Panc1 (cell line): Measurements from ENCODE around the gene GSTO2.
A peak's percentile ranks its signal among the peaks of the same experiment; 100 is the strongest.

ENCODE experiments used
- POLR2AphosphoS5 ChIP-seq: IDR thresholded peaks from 2 replicates; pipeline ENCODE4 v1.6.1; 2012; ENCODE audit warnings: mild to moderate bottlenecking, low read depth, low read length, moderate library complexity
- SIN3A ChIP-seq: IDR thresholded peaks from 2 replicates; pipeline ENCODE4 v1.6.1; 2012; ENCODE audit warnings: low read depth, mild to moderate bottlenecking, low read length, moderate library complexity, borderline replicate concordance; ENCODE audit not compliant: insufficient read depth
- TCF7L2 ChIP-seq: IDR thresholded peaks from 2 replicates; pipeline ENCODE4 v1.6.1; 2011; ENCODE audit warnings: mild to moderate bottlenecking, low read depth, low read length, inconsistent platforms
- TF ChIP-seq, protein P1 (sequence below): fragments of 450-650 bp; IDR thresholded peaks from 2 replicates; pipeline ENCODE4 v1.5.1; 2017; ENCODE audit warnings: mild to moderate bottlenecking
- TF ChIP-seq, protein P2 (sequence below), 2 experiments: IDR thresholded peaks; 2 replicates each; pipeline ENCODE4 v1.6.1; 2011 to 2012; ENCODE audit warnings: low read depth in 2 of 2, control low read depth in 1 of 2, low read length in 1 of 2, mild to moderate bottlenecking in 1 of 2, moderate library complexity in 1 of 2; ENCODE audit not compliant: insufficient read depth in 1 of 2

DNA sequence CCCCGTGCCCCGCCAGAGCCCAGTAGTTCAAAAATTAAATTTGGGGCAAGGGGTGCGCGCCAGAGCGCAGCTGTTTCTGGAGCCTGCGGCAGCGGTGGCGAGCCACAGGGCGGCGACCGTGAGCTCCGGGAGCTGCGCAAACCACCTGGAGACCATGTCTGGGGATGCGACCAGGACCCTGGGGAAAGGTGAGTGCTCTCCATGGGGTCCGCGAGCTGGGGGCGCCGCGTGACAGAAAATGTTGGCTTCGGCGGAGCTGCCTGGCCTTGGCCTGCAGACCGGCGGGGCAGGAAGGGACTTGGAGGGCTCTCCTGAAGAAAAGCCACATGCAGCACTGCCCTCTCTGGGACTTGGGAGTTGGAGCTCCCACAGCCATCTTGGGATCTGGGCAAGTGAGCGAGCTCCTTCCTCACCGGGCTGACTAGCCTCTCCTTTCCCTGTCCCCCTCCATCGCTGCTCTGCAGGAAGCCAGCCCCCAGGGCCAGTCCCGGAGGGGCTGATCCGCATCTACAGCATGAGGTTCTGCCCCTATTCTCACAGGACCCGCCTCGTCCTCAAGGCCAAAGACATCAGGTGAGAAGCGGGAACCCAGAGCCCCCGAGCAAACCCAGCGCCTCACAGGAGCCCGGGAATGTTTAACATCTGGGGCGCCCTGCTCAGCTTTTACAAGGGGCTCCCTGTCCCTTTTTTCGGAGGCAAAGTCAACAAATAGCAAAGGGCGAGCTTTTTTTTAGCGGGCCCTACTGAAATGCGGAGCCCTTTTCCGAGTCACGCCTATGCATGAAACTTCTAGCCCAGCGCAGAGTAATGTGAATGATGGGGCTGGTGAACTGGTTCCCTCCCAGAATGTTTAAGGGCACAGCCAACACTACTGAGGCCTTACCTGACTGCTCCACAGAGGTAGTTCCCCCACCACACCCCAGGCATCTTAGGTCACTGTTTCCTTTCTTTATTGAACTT lies 6.1 kb downstream of the GSTO2 start:
- TF ChIP-seq, protein P1, sequence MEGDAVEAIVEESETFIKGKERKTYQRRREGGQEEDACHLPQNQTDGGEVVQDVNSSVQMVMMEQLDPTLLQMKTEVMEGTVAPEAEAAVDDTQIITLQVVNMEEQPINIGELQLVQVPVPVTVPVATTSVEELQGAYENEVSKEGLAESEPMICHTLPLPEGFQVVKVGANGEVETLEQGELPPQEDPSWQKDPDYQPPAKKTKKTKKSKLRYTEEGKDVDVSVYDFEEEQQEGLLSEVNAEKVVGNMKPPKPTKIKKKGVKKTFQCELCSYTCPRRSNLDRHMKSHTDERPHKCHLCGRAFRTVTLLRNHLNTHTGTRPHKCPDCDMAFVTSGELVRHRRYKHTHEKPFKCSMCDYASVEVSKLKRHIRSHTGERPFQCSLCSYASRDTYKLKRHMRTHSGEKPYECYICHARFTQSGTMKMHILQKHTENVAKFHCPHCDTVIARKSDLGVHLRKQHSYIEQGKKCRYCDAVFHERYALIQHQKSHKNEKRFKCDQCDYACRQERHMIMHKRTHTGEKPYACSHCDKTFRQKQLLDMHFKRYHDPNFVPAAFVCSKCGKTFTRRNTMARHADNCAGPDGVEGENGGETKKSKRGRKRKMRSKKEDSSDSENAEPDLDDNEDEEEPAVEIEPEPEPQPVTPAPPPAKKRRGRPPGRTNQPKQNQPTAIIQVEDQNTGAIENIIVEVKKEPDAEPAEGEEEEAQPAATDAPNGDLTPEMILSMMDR: peak; percentile 100
- TF ChIP-seq TCF7L2 (no peak), POLR2AphosphoS5 (peak; percentile 64), SIN3A (no peak)
- TF ChIP-seq, protein P2, sequence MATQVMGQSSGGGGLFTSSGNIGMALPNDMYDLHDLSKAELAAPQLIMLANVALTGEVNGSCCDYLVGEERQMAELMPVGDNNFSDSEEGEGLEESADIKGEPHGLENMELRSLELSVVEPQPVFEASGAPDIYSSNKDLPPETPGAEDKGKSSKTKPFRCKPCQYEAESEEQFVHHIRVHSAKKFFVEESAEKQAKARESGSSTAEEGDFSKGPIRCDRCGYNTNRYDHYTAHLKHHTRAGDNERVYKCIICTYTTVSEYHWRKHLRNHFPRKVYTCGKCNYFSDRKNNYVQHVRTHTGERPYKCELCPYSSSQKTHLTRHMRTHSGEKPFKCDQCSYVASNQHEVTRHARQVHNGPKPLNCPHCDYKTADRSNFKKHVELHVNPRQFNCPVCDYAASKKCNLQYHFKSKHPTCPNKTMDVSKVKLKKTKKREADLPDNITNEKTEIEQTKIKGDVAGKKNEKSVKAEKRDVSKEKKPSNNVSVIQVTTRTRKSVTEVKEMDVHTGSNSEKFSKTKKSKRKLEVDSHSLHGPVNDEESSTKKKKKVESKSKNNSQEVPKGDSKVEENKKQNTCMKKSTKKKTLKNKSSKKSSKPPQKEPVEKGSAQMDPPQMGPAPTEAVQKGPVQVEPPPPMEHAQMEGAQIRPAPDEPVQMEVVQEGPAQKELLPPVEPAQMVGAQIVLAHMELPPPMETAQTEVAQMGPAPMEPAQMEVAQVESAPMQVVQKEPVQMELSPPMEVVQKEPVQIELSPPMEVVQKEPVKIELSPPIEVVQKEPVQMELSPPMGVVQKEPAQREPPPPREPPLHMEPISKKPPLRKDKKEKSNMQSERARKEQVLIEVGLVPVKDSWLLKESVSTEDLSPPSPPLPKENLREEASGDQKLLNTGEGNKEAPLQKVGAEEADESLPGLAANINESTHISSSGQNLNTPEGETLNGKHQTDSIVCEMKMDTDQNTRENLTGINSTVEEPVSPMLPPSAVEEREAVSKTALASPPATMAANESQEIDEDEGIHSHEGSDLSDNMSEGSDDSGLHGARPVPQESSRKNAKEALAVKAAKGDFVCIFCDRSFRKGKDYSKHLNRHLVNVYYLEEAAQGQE (IDR thresholded peaks at IDR 0.05; ENCODE audit: insufficient read depth in 1 of 2, low read depth in 2 of 2, low read length in 1 of 2): no peak
